Esophagus squamous epithelium (tissue), 5 donors: ENCODE data around the gene ZNF407. TPM values are rescaled to one million over a fixed set of nuclear protein-coding genes. Genes with fewer than 3 reads are reported as not detected.

ENCODE experiments used
- DNase-seq: peaks from one replicate; lab custom pipeline; 2025; lab: John Stamatoyannopoulos, UW
- H3K27ac ChIP-seq, 4 donors: fragments of 200-600 bp; sonication (generic); one replicate each; pipeline ENCODE4 v1.5.1; 2016 to 2019; ENCODE audit warnings: mild to moderate bottlenecking in 1 of 4
- H3K27me3 ChIP-seq, 4 donors: fragments of 200-600 bp; sonication (generic); 1 replicate in 3 of 4; 2 replicates in 1 of 4; pipeline versions ENCODE4 v1.5.1 to v1.6.0; 2017 to 2021; ENCODE audit warnings: antibody characterized with exemption in 1 of 4
- H3K36me3 ChIP-seq, 3 donors: fragments of 200-600 bp; sonication (generic); one replicate each; pipeline ENCODE4 v1.5.1; 2016 to 2019
- H3K4me1 ChIP-seq, 3 donors: fragments of 200-600 bp; sonication (generic); one replicate each; pipeline ENCODE4 v1.5.1; 2017 to 2019
- H3K4me3 ChIP-seq, 4 donors: fragments of 200-600 bp; sonication (generic); 1 replicate in 3 of 4; 2 replicates in 1 of 4; pipeline ENCODE4 v1.5.1; 2016 to 2019; ENCODE audit warnings: mild to moderate bottlenecking in 2 of 4, moderate library complexity in 1 of 4
- H3K9me3 ChIP-seq, 3 donors: fragments of 200-600 bp; sonication (generic); one replicate each; pipeline ENCODE4 v1.5.1; 2016 to 2019
- CTCF ChIP-seq, 6 experiments: fragments of 450-650 bp in 4 of 6; fragments of 200-600 bp in 2 of 6; sonication (generic) in 2 of 6; IDR thresholded peaks; one replicate each; pipeline ENCODE4 v1.5.1; 2016 to 2019; ENCODE audit warnings: antibody characterized with exemption in 6 of 6, mild to moderate bottlenecking in 4 of 6, moderate library complexity in 4 of 6
- POLR2A ChIP-seq, 4 donors: fragments of 450-650 bp; IDR thresholded peaks; one replicate each; pipeline ENCODE4 v1.6.1; 2017; ENCODE audit warnings: antibody characterized with exemption in 4 of 4, mild to moderate bottlenecking in 4 of 4, moderate library complexity in 3 of 4
- WGBS, 2 donors: methylation state at CpG; one replicate each; pipeline ENCODE4 v1.1.5; 2018; 5-methylcytosine and 5-hydroxymethylcytosine counted together
- intact Hi-C: fragments of 100-400 bp; cut with DNase I; formaldehyde crosslinking; loops from one replicate; pipeline ENCODE4 v1.15.0; 2022
- total RNA-seq, 4 donors: library from RNA; depleted of rRNA; stranded (reverse); fragments of >200 nt; gene quantifications; one replicate each; pipeline ENCODE4 v1.1.0, GENCODE V29; 2016
- donor health status: DM: yes; HTN: yes; CAD: no.

The ZNF407 gene
- total RNA-seq, 4 donors from 2014 or later, result 6.4 to 21.2 (median 13.1) TPM

- no peaks in the 10 kb centered on the region for H3K27me3 ChIP-seq
- DNase-seq, result no peak
- H3K36me3 ChIP-seq, result peaks cover 7 to 27% (median 16%) of the 10 kb centered on the region in 3 donors
- no peak overlapping the region for H3K27ac ChIP-seq
- no peak overlapping the region for H3K4me3 ChIP-seq
- 69% methylated on average over 4 of the region's 27 CpGs; no CpG with 5 or more reads in 1 of the 2 donors for WGBS, 2 donors
- H3K4me1 ChIP-seq, result peaks cover 0 to 1% (median 0%) of the 10 kb centered on the region in 3 donors
- intact Hi-C loops, result no loop called here
- no peak for TF ChIP-seq CTCF (IDR thresholded peaks at IDR 0.05)
- no peak for TF ChIP-seq POLR2A (IDR thresholded peaks at IDR 0.05)
- no peaks in the 10 kb centered on the region for H3K9me3 ChIP-seq
Observed at GRCh38 chr18:75063196-75063595, 465.5 kb downstream of the ZNF407 start.

DNA sequence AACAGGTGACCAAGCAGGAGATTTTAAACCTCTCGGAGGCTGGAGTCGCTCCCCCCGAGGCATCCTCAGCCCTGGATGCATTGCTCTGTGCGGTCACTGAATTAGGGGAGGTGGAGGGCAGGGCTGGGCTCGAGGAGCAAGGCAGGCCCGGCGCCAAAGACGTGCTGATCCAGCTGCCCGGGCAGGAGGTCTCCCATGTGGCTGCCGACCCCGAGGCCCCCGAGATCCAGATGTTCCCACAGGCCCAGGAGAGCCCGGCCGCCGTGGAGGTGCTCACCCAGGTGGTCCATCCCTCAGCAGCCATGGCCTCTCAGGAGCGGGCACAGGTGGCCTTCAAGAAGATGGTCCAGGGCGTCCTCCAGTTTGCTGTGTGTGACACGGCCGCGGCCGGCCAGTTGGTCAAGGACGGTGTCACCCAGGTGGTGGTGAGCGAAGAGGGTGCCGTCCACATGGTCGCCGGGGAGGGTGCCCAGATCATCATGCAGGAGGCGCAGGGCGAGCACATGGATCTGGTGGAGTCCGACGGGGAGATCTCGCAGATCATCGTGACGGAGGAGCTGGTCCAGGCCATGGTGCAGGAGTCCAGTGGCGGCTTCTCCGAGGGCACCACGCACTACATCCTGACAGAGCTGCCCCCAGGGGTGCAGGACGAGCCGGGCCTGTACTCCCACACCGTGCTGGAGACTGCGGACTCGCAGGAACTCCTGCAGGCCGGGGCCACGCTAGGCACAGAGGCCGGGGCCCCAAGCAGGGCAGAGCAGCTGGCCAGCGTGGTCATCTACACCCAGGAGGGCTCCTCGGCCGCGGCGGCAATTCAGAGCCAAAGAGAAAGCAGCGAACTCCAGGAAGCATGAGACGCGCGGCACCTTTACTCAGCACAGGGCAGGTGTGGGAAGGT is 466.2 kb downstream of the ZNF407 start:
- Histone ChIP-seq H3K27ac (no peak overlapping the region), H3K4me3 (no peak overlapping the region), H3K36me3 (peaks cover 7 to 27% (median 16%) of the 10 kb centered on the region in 3 donors), H3K4me1 (peaks cover 0 to 7% (median 0%) of the 10 kb centered on the region in 3 donors), H3K27me3 (no peaks in the 10 kb centered on the region), H3K9me3 (no peaks in the 10 kb centered on the region)
- intact Hi-C loops, result no loop called here
- no peak for TF ChIP-seq POLR2A (IDR thresholded peaks at IDR 0.05)
- no peak for TF ChIP-seq CTCF (IDR thresholded peaks at IDR 0.05)
- WGBS, 2 donors, result 95% methylated on average over 14 of the region's 53 CpGs; no CpG with 5 or more reads in 1 of the 2 donors
- DNase-seq, result no peak

GRCh38 chr18:75064513-75064905 is 466.8 kb downstream of the ZNF407 start:
- peaks cover 0 to 13% (median 0%) of the 10 kb centered on the region in 3 donors for H3K4me1 ChIP-seq
- no peak overlapping the region for H3K27ac ChIP-seq
- TF ChIP-seq CTCF (IDR thresholded peaks at IDR 0.05), result no peak
- TF ChIP-seq POLR2A (IDR thresholded peaks at IDR 0.05), result no peak
- DNase-seq, result no peak
- no peaks in the 10 kb centered on the region for H3K9me3 ChIP-seq
- no peak overlapping the region for H3K4me3 ChIP-seq
- intact Hi-C loops, result no loop called here
- peaks cover 7 to 27% (median 16%) of the 10 kb centered on the region in 3 donors for H3K36me3 ChIP-seq
- WGBS, 2 donors, result 86 to 90% methylated on average over 4 to 8 of the region's 16 CpGs
- no peaks in the 10 kb centered on the region for H3K27me3 ChIP-seq

DNA sequence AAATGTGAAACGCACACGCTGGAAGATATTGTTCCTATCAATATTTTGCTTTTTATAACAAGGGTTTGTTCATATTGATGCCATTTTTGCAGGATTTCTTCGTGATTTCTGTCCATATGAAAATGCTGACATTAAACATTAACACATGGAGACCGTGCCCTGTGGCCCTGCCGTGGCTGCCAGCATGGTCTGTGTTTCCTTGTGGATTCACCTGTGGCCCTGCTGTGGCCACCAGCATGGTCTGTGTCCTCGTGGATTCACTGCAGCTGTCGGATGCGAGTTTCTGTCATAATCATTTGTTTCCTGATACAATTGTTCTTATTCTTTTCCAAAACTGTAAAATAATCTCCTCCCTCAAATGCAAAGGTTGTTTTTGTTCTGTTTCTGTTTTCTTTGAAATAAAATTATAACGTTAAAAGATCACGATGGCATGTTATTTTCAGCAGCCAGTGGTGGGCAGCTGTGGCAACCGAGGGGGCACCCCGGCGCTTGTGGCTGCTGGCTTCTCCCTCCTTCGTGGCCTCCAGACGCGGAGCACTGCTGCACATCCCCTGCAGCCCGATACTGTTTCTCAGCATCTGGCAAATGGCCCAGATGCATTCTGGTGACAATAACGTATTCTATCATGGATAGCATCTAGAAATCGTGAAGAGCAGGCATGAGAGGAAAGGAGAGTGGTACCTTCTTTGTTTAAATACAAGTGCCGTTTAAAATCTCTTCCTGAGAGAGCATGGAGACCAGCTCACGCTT is 467.8 kb downstream of the ZNF407 start:
- peaks cover 4 to 22% (median 6%) of the 10 kb centered on the region in 3 donors for H3K4me1 ChIP-seq
- H3K27ac ChIP-seq, result no peak overlapping the region
- H3K4me3 ChIP-seq, result no peak overlapping the region
- TF ChIP-seq CTCF (IDR thresholded peaks at IDR 0.05) (no peak), POLR2A (IDR thresholded peaks at IDR 0.05) (no peak)
- intact Hi-C loops, result no loop called here
- DNase-seq, result no peak
- WGBS, 2 donors, result 82 to 87% methylated on average over 21 of the region's 21 CpGs
- H3K9me3 ChIP-seq, result no peaks in the 10 kb centered on the region
- peaks cover 7 to 27% (median 16%) of the 10 kb centered on the region in 3 donors for H3K36me3 ChIP-seq
- no peaks in the 10 kb centered on the region for H3K27me3 ChIP-seq
